Measurements from ENCODE around the gene POLN. TPM values are rescaled to one million over a fixed set of nuclear protein-coding genes. Genes with fewer than 3 reads are reported as not detected.
"Not testable (repeated sequence)": the region's sequence is repeated elsewhere in the genome, so short reads cannot be mapped to it uniquely, and the experiment has no call there.

The POLN gene
- polyA plus RNA-seq, 2 of the 4 experiments (the other 2 are of a cell fraction), result 2.4 to 2.9 TPM

- FAIRE-seq; DNase-seq (ENCODE audit: low read depth in 1 of 2, low spot score in 1 of 2); H3K4me2 ChIP-seq; H3K4me1 ChIP-seq; H3K4me3 ChIP-seq; H3K9me3 ChIP-seq; POLR2A ChIA-PET; ATAC-seq; H3K27ac ChIP-seq: not testable (repeated sequence)
- 76% methylated on average over 4 of the region's 4 CpGs for WGBS (ENCODE audit: missing lambda C conversion rate)
- CTCF ChIA-PET, result interaction anchor here (0.6 kb wide), 1 partner anchor 63 kb away, joined by 3 read pairs; no protein-coding TSS in a partner anchor
These were observed 214.8 kb downstream of the POLN start for GRCh38 chr4:2027120-2027519.

DNA sequence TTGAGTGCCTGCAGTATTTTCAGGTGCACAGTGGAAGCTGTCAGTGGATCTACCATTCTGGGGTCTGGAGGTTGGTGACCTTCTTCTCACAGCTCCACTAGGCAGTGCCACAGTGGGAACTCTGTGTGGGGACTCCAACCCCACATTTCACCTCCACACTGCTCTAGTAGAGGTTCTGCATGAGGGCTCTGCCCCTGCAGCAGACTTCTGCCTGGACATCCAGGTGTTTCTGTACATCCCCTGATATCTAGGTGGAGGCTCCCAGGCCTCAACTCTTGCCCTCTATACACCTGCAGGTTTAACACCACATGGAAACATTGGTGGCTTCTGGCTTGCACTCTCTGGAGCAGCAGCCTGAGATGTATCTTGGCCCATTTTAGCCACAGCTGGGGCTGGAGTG lies 216.1 kb downstream of the POLN start:
- H3K27ac ChIP-seq, result no peak overlapping the region
- H3K9me3 ChIP-seq, result 0 out of 3 replicates have a peak, but pooled peaks cover 2% of the 10 kb centered on the region
- no peak for ATAC-seq
- no peak for DNase-seq (ENCODE audit: low read depth in 1 of 2, low spot score in 1 of 2)
- TF ChIP-seq POLR2A (IDR thresholded peaks at IDR 0.05; ENCODE audit: low read length) (no peak), REST (IDR thresholded peaks at IDR 0.05) (no peak), CHD2 (IDR thresholded peaks at IDR 0.05; ENCODE audit: low read length, partially characterized antibody) (no peak), RARB (CRISPR knock-in tag; IDR thresholded peaks at IDR 0.05) (no peak), PBX3 (IDR thresholded peaks at IDR 0.05) (no peak), ZSCAN20 (CRISPR knock-in tag; IDR thresholded peaks at IDR 0.05) (no peak), POLR2AphosphoS2 (conservative IDR thresholded peaks at IDR 0.05; ENCODE audit: low read length) (no peak)
- TF ChIP-seq, protein P1, sequence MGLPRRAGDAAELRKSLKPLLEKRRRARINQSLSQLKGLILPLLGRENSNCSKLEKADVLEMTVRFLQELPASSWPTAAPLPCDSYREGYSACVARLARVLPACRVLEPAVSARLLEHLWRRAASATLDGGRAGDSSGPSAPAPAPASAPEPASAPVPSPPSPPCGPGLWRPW (IDR thresholded peaks at IDR 0.05), result no peak
- H3K4me1 ChIP-seq, result no peaks in the 10 kb centered on the region
- H3K4me3 ChIP-seq, result no peak overlapping the region
- ChIA-PET CTCF (interaction anchor here (1.0 kb wide), 1 partner anchor 16 kb away, joined by 3 read pairs; no protein-coding TSS in a partner anchor), POLR2A (no interaction called here)
- no peak for FAIRE-seq
- H3K4me2 ChIP-seq, result no peak overlapping the region

- POLR2A ChIA-PET, result no interaction called here
- CTCF ChIA-PET, result no interaction called here
- H3K9me3 ChIP-seq, result 0 out of 3 replicates have a peak, but pooled peaks cover 2% of the 10 kb centered on the region
These were observed 217.2 kb downstream of the POLN start for GRCh38 chr4:2024683-2025082.

More at GRCh38 chr4:2024683-2025082, 217.2 kb downstream of the POLN start:
- no peak overlapping the region for H3K27ac ChIP-seq
- TF ChIP-seq RCOR1 (IDR thresholded peaks at IDR 0.05; ENCODE audit: low read depth, low read length), result no peak
- no peak for TF ChIP-seq KDM1A (IDR thresholded peaks at IDR 0.05; ENCODE audit: low read depth)
- no peak for TF ChIP-seq SMC3 (IDR thresholded peaks at IDR 0.05)
- H3K4me2 ChIP-seq, result no peak overlapping the region
- no peak overlapping the region for H3K4me3 ChIP-seq
- no peaks in the 10 kb centered on the region for H3K4me1 ChIP-seq
- no peak for FAIRE-seq
- no peak for ATAC-seq
- no peak for DNase-seq (ENCODE audit: low read depth in 1 of 2, low spot score in 1 of 2)

Small RNAs within 50 kb of the gene (small RNA-seq; reads per million reads assigned to genes)
- 0 reads per million in 6 experiments for gene COX6B1P5

Other genes with a start within 250 kb of the POLN start
- 9.3 and 11.1 TPM in 2 replicates for gene NELFA, start 233.1 kb downstream of the POLN start, polyA plus RNA-seq (2011; rRNA removed)
- 17.0 to 18.3 TPM (median 17.1 TPM) in 3 replicates for gene NELFA, start 233.1 kb downstream of the POLN start, polyA plus RNA-seq (2017; fragmentation: RNase III; extraction: RNeasy Plus Mini Kit Qiagen cat#74134 plus additional on column Dnase treatment)
- gene NAT8L, start 182.8 kb downstream of the POLN start, polyA plus RNA-seq (2011; rRNA removed), result 2.6 and 3.8 TPM in 2 replicates
- 7.7 to 8.2 TPM (median 8.2 TPM) in 3 replicates for gene NAT8L, start 182.8 kb downstream of the POLN start, polyA plus RNA-seq (2017; fragmentation: RNase III; extraction: RNeasy Plus Mini Kit Qiagen cat#74134 plus additional on column Dnase treatment)
- 5.7 and 10.6 TPM in 2 replicates for gene HAUS3, start within 50 bp of the POLN start, polyA plus RNA-seq (2011; rRNA removed)
- gene HAUS3, start within 50 bp of the POLN start, polyA plus RNA-seq (2017; fragmentation: RNase III; extraction: RNeasy Plus Mini Kit Qiagen cat#74134 plus additional on column Dnase treatment), result 7.5 to 7.7 TPM (median 7.7 TPM) in 3 replicates
- gene MXD4, start 20.0 kb upstream of the POLN start, polyA plus RNA-seq (2011; rRNA removed), result 10.8 and 12.6 TPM in 2 replicates
- 15.2 to 20.3 TPM (median 18.5 TPM) in 3 replicates for gene MXD4, start 20.0 kb upstream of the POLN start, polyA plus RNA-seq (2017; fragmentation: RNase III; extraction: RNeasy Plus Mini Kit Qiagen cat#74134 plus additional on column Dnase treatment)
- 1.8 and 2.3 TPM in 2 replicates for gene ZFYVE28, start 176.5 kb upstream of the POLN start, polyA plus RNA-seq (2011; rRNA removed)
- 1.5 to 2.1 TPM (median 1.6 TPM) in 3 replicates for gene ZFYVE28, start 176.5 kb upstream of the POLN start, polyA plus RNA-seq (2017; fragmentation: RNase III; extraction: RNeasy Plus Mini Kit Qiagen cat#74134 plus additional on column Dnase treatment)
- 0.11 TPM in 1 of 2 replicates, not detected in the other for gene CFAP99, start 176.8 kb upstream of the POLN start, polyA plus RNA-seq (2011; rRNA removed)
- gene CFAP99, start 176.8 kb upstream of the POLN start, polyA plus RNA-seq (2017; fragmentation: RNase III; extraction: RNeasy Plus Mini Kit Qiagen cat#74134 plus additional on column Dnase treatment), result 0.08 to 0.14 TPM (median 0.09 TPM) in 3 replicates
- gene RNF4, start 227.0 kb upstream of the POLN start, polyA plus RNA-seq (2011; rRNA removed), result 87.3 and 93.5 TPM in 2 replicates
- gene RNF4, start 227.0 kb upstream of the POLN start, polyA plus RNA-seq (2017; fragmentation: RNase III; extraction: RNeasy Plus Mini Kit Qiagen cat#74134 plus additional on column Dnase treatment), result 65.8 to 67.1 TPM (median 66.9 TPM) in 3 replicates